Measurements from ENCODE around the gene ATG16L2.

DNA sequence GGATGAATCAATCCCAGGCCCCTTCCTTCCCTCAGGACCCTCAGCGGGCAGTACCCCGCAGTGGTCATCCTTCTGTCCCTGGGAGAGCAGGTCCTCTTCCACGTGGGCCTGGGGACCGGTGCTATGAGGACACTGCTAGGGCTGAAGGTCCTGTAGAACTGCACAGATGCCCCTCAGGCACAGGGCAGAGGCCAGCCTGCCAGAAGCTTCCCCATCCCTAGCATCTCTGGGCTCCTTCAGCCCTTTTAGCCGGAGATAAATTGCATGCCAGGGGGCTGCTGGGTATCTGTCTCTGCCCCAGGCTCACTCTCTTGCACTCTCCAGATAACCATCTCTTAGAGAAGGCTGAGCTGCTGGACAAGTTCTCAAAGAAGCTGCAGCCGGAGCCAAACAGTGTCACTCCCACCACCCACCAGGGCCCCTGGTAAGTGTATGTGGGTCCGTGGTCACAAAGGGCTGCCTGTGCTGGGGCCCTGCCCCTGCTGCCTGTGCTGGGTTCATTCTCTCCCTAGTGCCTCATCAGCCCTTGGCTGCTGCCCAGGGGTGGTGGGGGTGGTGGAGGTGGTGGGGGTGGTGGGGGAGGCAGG, 2.3 kb downstream of the ATG16L2 start:
- TF ChIP-seq, protein P1, sequence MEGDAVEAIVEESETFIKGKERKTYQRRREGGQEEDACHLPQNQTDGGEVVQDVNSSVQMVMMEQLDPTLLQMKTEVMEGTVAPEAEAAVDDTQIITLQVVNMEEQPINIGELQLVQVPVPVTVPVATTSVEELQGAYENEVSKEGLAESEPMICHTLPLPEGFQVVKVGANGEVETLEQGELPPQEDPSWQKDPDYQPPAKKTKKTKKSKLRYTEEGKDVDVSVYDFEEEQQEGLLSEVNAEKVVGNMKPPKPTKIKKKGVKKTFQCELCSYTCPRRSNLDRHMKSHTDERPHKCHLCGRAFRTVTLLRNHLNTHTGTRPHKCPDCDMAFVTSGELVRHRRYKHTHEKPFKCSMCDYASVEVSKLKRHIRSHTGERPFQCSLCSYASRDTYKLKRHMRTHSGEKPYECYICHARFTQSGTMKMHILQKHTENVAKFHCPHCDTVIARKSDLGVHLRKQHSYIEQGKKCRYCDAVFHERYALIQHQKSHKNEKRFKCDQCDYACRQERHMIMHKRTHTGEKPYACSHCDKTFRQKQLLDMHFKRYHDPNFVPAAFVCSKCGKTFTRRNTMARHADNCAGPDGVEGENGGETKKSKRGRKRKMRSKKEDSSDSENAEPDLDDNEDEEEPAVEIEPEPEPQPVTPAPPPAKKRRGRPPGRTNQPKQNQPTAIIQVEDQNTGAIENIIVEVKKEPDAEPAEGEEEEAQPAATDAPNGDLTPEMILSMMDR (conservative IDR thresholded peaks at IDR 0.05 in 1 of 2, IDR thresholded peaks at IDR 0.05 in 1 of 2; ENCODE audit: extremely low read depth in 1 of 2, insufficient read depth in 1 of 2, low read depth in 1 of 2, low read length in 2 of 2) = no peak
- no peak for TF ChIP-seq EZH2 (IDR thresholded peaks at IDR 0.05; ENCODE audit: borderline replicate concordance, low read length)
